HG02973 (cell line): Measurements from ENCODE around the gene PAX9.

Experiments used
- ATAC-seq: cut with Tn5 transposase; IDR thresholded peaks from one replicate; pipeline ENCODE4 v1.9.1; 2021; ENCODE audit warnings: moderate library complexity; ENCODE audit not compliant: unreplicated experiment

PAX9 gene

GRCh38 chr14:36726128-36726527 is 64.5 kb downstream of the PAX9 start:
- ATAC-seq, result no peak
